CD14-positive monocyte (primary cell): ENCODE results near the gene HADH. TPM values are rescaled to one million over a fixed set of nuclear protein-coding genes. Genes with fewer than 3 reads are reported as not detected.

Experiments used
- DNase-seq, 3 donors: peaks; one replicate each; pipeline ENCODE4 v3.0.0-alpha.2; 2011 to 2022
- H2AFZ ChIP-seq: 2 replicates; pipeline ENCODE4 v1.6.0; 2012; ENCODE audit warnings: mild to moderate bottlenecking, low read depth, low read length, inconsistent platforms; ENCODE audit not compliant: insufficient read depth, poor library complexity, severe bottlenecking
- H3K27ac ChIP-seq, 2 donors: 1 replicate in 1 of 2; 2 replicates in 1 of 2; pipeline ENCODE4 v1.5.1; 2012 to 2013; ENCODE audit warnings: low read length in 2 of 2, control low read depth in 1 of 2, inconsistent platforms in 1 of 2, low read depth in 1 of 2, mild to moderate bottlenecking in 1 of 2
- H3K27me3 ChIP-seq, 2 donors: one replicate each; pipeline versions ENCODE4 v1.6.0 to v1.6.1; 2011 to 2013; ENCODE audit warnings: low read length in 2 of 2; ENCODE audit not compliant: control insufficient read depth in 2 of 2, insufficient read depth in 2 of 2
- H3K36me3 ChIP-seq, 2 donors: replicated peaks in 1 of 2; 1 replicate in 1 of 2; 2 replicates in 1 of 2; pipeline versions ENCODE4 v1.5.1 to v1.6.1; 2012 to 2013; ENCODE audit warnings: low read length in 2 of 2, control low read depth in 1 of 2, inconsistent platforms in 1 of 2, mild to moderate bottlenecking in 1 of 2; ENCODE audit not compliant: insufficient read depth in 2 of 2, control insufficient read depth in 1 of 2
- H3K4me1 ChIP-seq, 2 donors: 1 replicate in 1 of 2; 2 replicates in 1 of 2; pipeline versions ENCODE4 v1.5.1 to v1.6.1; 2012 to 2013; ENCODE audit warnings: low read length in 2 of 2, control low read depth in 1 of 2, inconsistent platforms in 1 of 2, mild to moderate bottlenecking in 1 of 2, moderate library complexity in 1 of 2; ENCODE audit not compliant: insufficient read depth in 2 of 2, control insufficient read depth in 1 of 2
- H3K4me2 ChIP-seq: replicated peaks from 2 replicates; pipeline ENCODE3; 2012; ENCODE audit warnings: low read length, moderate library complexity, mild to moderate bottlenecking; ENCODE audit not compliant: poor library complexity, severe bottlenecking; ENCODE audit errors: extremely low read depth
- H3K4me3 ChIP-seq, 3 experiments: fragments of 200-600 bp in 1 of 3; sonication (generic) in 1 of 3; replicated peaks in 1 of 3; 1 replicate in 2 of 3; 2 replicates in 1 of 3; pipeline ENCODE4 v1.5.1; 2011 to 2013; ENCODE audit warnings: low read length in 3 of 3, mild to moderate bottlenecking in 3 of 3, control low read depth in 2 of 3, low read depth in 2 of 3, inconsistent platforms in 1 of 3, moderate library complexity in 1 of 3
- H3K79me2 ChIP-seq: 2 replicates; pipeline ENCODE4 v1.6.0; 2012; ENCODE audit warnings: mild to moderate bottlenecking, control low read depth, inconsistent platforms, low read length, moderate library complexity; ENCODE audit not compliant: insufficient read depth
- H3K9ac ChIP-seq: 2 replicates; pipeline ENCODE4 v1.6.0; 2017; ENCODE audit warnings: low read length, mild to moderate bottlenecking; ENCODE audit not compliant: insufficient read depth, poor library complexity, severe bottlenecking
- H3K9me3 ChIP-seq, 2 donors: replicated peaks in 1 of 2; 1 replicate in 1 of 2; 2 replicates in 1 of 2; pipeline versions ENCODE4 v1.5.1 to v1.6.1; 2012 to 2013; ENCODE audit warnings: low read length in 2 of 2, control low read depth in 1 of 2; ENCODE audit not compliant: control insufficient read depth in 1 of 2, insufficient read depth in 1 of 2
- H4K20me1 ChIP-seq: 2 replicates; pipeline ENCODE4 v1.6.0; 2012; ENCODE audit warnings: mild to moderate bottlenecking, low read length, control low read depth, moderate library complexity; ENCODE audit not compliant: insufficient read depth
- H3K27ac Mint-ChIP-seq, 7 donors: one replicate each; pipeline ENCODE4 v1.8.0; 2020; ENCODE audit warnings: mild to moderate bottlenecking in 7 of 7, mixed read lengths in 7 of 7, moderate library complexity in 6 of 7, inconsistent platforms in 2 of 7
- H3K27me3 Mint-ChIP-seq, 3 donors: one replicate each; pipeline ENCODE4 v1.8.0; 2021 to 2022; ENCODE audit warnings: low read depth in 3 of 3, mild to moderate bottlenecking in 3 of 3, mixed read lengths in 3 of 3, moderate library complexity in 3 of 3, inconsistent platforms in 1 of 3
- H3K36me3 Mint-ChIP-seq, 2 donors: one replicate each; pipeline ENCODE4 v1.8.0; 2020; ENCODE audit warnings: mixed read lengths in 2 of 2, inconsistent platforms in 1 of 2, mild to moderate bottlenecking in 1 of 2
- H3K4me1 Mint-ChIP-seq: one replicate; pipeline ENCODE4 v1.8.0; 2020; ENCODE audit warnings: mild to moderate bottlenecking, mixed read lengths
- H3K4me3 Mint-ChIP-seq, 2 donors: one replicate each; pipeline ENCODE4 v1.8.0; 2020; ENCODE audit warnings: mild to moderate bottlenecking in 2 of 2, mixed read lengths in 2 of 2, moderate library complexity in 1 of 2
- H3K9me3 Mint-ChIP-seq, 7 donors: one replicate each; pipeline ENCODE4 v1.8.0; 2020 to 2022; ENCODE audit warnings: mixed read lengths in 7 of 7, mild to moderate bottlenecking in 6 of 7, moderate library complexity in 6 of 7, inconsistent platforms in 2 of 7
- CTCF ChIP-seq: fragments of 200-600 bp; IDR thresholded peaks from one replicate; pipeline ENCODE4 v1.8.0; 2022; ENCODE audit warnings: antibody characterized with exemption, mild to moderate bottlenecking
- WGBS: methylation state at CpG from one replicate; pipeline ENCODE4 v1.1.5; 2013; ENCODE audit warnings: missing lambda C conversion rate; ENCODE audit not compliant: insufficient coverage; 5-methylcytosine and 5-hydroxymethylcytosine counted together
- intact Hi-C, 2 donors: fragments of 100-400 bp; cut with micrococcal nuclease; formaldehyde crosslinking; loops; one replicate each; pipeline versions ENCODE4 v1.15.0 to v1.15.1; 2023
- polyA plus RNA-seq, 3 donors: library from polyadenylated mRNA; depleted of rRNA in 1 of 3; unstranded in 2 of 3; stranded (reverse) in 1 of 3; fragments of 300-500 nt in 2 of 3; fragments of >200 nt in 1 of 3; fragmentation: Illumina TruSeq in 2 of 3; gene quantifications; 1 replicate in 2 of 3; 2 replicates in 1 of 3; pipeline ENCODE4 v1.2.3, GENCODE V29; 2012 to 2021

The HADH gene
- polyA plus RNA-seq, 3 donors, result 8.4 to 19.4 (median 19.4) TPM

- peaks cover 0 to 6% (median 0%) of the 10 kb centered on the region in 3 donors for H3K27me3 Mint-ChIP-seq
- H3K4me1 Mint-ChIP-seq, result no peaks in the 10 kb centered on the region
- Histone ChIP-seq H3K36me3 (no peaks in the 10 kb centered on the region), H4K20me1 (no peaks in the 10 kb centered on the region), H3K79me2 (no peaks in the 10 kb centered on the region), H3K9ac (no peak overlapping the region), H3K4me1 (no peaks in the 10 kb centered on the region), H2AFZ (no peak overlapping the region), H3K9me3 (no peaks in the 10 kb centered on the region), H3K27ac (no peak overlapping the region), H3K27me3 (no peaks in the 10 kb centered on the region), H3K4me2 (no peak overlapping the region), H3K4me3 (no peak overlapping the region)
- H3K4me3 Mint-ChIP-seq, result no peak overlapping the region
- H3K36me3 Mint-ChIP-seq, result no peaks in the 10 kb centered on the region
- no peak overlapping the region for H3K27ac Mint-ChIP-seq
- H3K9me3 Mint-ChIP-seq, result no peaks in the 10 kb centered on the region
- no peak for TF ChIP-seq CTCF
- no peak for DNase-seq
- no CpG with 5 or more reads among the region's 1 CpG for WGBS
- intact Hi-C loops, result no loop called here
Measured at GRCh38 chr4:108070775-108071174, 81.1 kb downstream of the HADH start.

- H3K9me3 ChIP-seq, result peaks cover 0 to 4% of the 10 kb centered on the region in 2 donors
- Mint-ChIP-seq H3K27me3 (peaks cover 0 to 4% (median 2%) of the 10 kb centered on the region in 3 donors), H3K4me1 (no peaks in the 10 kb centered on the region), H3K9me3 (peaks cover 0 to 3% (median 0%) of the 10 kb centered on the region in 7 donors), H3K4me3 (no peak overlapping the region), H3K36me3 (no peaks in the 10 kb centered on the region), H3K27ac (no peak overlapping the region)
- no peaks in the 10 kb centered on the region for H3K79me2 ChIP-seq
- H3K36me3 ChIP-seq, result no peaks in the 10 kb centered on the region
- no peaks in the 10 kb centered on the region for H4K20me1 ChIP-seq
- no peak overlapping the region for H3K4me3 ChIP-seq
- no peak overlapping the region for H3K27ac ChIP-seq
- no CpG with 5 or more reads among the region's 4 CpGs for WGBS
- no peaks in the 10 kb centered on the region for H3K27me3 ChIP-seq
- no peak for DNase-seq
- H2AFZ ChIP-seq, result no peak overlapping the region
- H3K4me2 ChIP-seq, result no peak overlapping the region
- H3K4me1 ChIP-seq, result no peaks in the 10 kb centered on the region
- intact Hi-C loops, result no loop called here
- no peak overlapping the region for H3K9ac ChIP-seq
- TF ChIP-seq CTCF, result no peak
Measured at GRCh38 chr4:108072300-108072699, 82.6 kb downstream of the HADH start.
